Glomerular visceral epithelial cell (primary cell): ENCODE measurements around the gene LEPR.
"Not testable (repeated sequence)": the region's sequence is repeated elsewhere in the genome, so short reads cannot be mapped to it uniquely, and the experiment has no call there.

Experiments
- DNase-seq: peaks from one replicate; pipeline ENCODE4 v3.0.0-alpha.2; 2016; ENCODE audit errors: extremely low spot score

The LEPR gene, protein sequence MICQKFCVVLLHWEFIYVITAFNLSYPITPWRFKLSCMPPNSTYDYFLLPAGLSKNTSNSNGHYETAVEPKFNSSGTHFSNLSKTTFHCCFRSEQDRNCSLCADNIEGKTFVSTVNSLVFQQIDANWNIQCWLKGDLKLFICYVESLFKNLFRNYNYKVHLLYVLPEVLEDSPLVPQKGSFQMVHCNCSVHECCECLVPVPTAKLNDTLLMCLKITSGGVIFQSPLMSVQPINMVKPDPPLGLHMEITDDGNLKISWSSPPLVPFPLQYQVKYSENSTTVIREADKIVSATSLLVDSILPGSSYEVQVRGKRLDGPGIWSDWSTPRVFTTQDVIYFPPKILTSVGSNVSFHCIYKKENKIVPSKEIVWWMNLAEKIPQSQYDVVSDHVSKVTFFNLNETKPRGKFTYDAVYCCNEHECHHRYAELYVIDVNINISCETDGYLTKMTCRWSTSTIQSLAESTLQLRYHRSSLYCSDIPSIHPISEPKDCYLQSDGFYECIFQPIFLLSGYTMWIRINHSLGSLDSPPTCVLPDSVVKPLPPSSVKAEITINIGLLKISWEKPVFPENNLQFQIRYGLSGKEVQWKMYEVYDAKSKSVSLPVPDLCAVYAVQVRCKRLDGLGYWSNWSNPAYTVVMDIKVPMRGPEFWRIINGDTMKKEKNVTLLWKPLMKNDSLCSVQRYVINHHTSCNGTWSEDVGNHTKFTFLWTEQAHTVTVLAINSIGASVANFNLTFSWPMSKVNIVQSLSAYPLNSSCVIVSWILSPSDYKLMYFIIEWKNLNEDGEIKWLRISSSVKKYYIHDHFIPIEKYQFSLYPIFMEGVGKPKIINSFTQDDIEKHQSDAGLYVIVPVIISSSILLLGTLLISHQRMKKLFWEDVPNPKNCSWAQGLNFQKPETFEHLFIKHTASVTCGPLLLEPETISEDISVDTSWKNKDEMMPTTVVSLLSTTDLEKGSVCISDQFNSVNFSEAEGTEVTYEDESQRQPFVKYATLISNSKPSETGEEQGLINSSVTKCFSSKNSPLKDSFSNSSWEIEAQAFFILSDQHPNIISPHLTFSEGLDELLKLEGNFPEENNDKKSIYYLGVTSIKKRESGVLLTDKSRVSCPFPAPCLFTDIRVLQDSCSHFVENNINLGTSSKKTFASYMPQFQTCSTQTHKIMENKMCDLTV

GRCh38 chr1:65420590-65421350 lies at the start of gene LEPR, which contains the start of gene LEPROT:
LEPR (plus strand) TSS chr1:65420668; CDS start chr1:65565566, 144,898 bp downstream.
LEPROT (plus strand) TSS chr1:65420668; CDS start chr1:65420725, 57 bp downstream.
- DNase-seq: no peak

DNA sequence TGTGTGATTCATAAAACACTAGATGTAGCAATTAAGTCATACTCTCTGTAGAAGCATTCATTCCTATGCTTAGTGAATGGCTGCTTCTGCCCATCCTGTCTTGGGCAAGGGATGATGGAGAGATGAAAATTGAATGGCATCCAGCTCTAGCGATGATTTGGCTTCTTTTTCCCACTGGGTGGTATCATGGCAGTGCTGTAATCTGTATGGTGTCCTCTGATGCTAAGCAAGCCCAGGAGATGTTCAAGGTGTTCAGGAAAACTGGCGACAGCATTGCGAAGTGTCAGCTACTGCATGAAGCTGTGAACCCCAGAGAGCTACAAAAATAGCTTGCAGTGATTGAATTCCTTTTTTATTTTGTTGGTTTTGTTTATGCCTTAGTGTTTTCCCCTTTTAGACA lies 48.9 kb upstream of the LEPR start:
- no peak for DNase-seq

DNA sequence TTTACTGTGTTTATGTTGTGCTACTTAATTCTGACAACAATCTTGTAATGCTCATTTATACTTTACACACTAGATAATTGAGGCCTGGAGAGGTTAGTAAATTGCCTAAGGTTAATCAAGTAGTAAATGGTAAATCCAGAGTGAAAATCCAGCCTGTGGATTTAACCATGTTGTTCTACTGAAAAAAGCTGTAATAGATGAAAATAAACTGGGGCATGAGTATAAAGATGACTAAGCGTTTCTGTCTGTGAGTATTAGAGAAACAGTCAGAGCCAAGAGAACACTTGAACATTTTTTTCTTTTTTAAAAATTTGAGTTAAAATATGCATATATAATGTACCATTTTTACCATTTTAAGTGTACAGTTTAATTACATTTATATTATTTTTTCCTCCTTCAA lies 47.9 kb upstream of the LEPR start:
- DNase-seq: no peak

GRCh38 chr1:65377496-65378246 lies 42.8 kb upstream of the LEPR start:
- no peak for DNase-seq

GRCh38 chr1:65378247-65378946 lies 42.1 kb upstream of the LEPR start:
- DNase-seq: no peak

DNA sequence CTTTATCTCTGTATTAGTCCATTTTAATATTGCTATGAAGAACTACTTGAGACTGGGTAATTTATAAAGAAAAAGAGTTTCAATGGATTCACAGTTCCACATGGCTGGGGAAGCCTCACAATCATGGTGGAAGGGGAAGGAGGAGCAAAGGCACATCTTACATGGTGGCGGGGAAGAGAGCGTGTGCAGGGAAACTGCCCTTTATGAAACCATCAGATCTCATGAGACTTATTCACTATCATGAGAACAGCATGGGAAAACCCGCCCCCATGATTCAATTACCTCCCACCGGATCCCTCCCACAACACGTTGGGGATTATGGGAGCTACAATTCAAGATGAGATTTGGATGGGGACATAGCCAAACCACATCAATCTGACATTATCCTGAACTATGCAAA lies 36.0 kb upstream of the LEPR start:
- DNase-seq: not testable (repeated sequence)

DNA sequence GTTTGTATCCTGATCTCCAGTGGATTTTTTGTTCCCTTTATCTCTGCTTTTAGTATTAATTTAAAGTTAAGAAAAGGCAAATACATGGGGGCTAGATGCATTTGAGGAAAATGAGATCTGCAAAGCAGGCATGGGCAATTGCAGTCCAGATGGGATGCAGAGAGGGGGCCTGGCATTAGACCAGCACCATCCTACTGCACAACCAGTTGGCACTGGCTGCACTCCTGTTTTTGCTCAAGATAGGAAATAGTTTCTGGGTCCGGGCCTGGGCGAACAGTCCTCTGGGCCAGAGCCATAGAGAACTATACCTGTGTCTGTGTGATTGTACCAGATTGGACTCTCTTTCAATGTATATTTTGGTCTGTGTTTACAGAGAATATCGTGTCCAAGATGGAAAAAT lies 34.0 kb upstream of the LEPR start:
- DNase-seq: no peak

DNA sequence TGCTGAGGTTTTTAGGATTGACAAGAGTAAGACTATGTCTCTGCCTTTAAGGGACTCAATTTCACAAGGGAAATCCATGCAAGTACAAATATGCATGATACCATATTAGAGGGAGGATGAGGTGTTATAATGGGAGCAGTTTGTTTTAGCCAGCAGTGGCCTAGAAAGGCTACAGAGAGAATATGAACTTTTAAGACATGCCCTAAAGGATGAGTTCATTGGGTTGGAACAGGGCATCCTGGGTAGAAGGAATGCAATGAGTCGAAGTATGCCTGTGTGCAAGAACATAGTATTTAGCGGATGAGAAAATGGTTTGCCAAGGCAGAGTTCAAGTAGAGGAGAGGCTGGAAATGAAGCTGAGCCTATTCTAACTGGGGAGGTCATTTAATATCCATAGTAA lies 32.6 kb upstream of the LEPR start:
- DNase-seq: no peak

GRCh38 chr1:65388908-65389695 lies 31.4 kb upstream of the LEPR start:
- no peak for DNase-seq

DNA sequence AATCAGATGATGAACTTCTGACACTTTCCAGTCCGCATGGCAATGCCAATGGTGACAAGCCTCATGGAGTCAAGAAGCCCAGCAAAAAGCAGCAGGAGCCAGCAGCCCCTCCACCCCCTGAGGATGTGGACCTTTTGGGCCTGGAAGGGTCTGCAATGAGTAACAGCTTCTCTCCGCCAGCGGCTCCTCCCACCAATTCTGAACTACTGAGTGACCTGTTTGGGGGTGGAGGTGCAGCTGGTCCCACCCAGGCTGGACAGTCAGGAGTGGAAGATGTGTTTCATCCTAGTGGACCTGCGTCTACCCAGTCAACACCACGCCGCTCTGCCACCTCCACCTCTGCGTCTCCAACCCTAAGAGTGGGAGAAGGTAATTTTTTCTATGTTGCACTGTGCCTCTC lies 28.0 kb upstream of the LEPR start:
- DNase-seq: no peak

- DNase-seq: peak; percentile 54
These were observed 27.1 kb upstream of the LEPR start for GRCh38 chr1:65393347-65393746.

DNA sequence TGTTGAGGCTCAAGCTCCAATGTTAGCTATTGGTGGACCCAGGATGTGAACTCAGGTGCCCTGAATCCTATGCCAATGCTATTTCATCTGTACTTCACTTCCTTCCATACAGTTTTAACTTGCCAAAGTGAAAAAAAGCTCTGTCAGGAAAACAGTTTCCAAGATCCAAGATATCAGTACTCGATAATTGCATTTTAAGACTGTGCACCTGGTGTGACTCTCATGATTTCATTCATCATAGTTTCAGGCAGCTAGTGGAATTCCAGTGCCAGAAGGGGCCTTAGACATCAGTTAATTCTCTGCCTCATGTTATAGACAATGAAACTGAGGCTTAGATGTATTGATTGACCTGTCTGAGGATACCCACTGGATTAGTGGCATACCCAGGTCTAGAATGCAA lies 26.5 kb upstream of the LEPR start:
- no peak for DNase-seq

DNA sequence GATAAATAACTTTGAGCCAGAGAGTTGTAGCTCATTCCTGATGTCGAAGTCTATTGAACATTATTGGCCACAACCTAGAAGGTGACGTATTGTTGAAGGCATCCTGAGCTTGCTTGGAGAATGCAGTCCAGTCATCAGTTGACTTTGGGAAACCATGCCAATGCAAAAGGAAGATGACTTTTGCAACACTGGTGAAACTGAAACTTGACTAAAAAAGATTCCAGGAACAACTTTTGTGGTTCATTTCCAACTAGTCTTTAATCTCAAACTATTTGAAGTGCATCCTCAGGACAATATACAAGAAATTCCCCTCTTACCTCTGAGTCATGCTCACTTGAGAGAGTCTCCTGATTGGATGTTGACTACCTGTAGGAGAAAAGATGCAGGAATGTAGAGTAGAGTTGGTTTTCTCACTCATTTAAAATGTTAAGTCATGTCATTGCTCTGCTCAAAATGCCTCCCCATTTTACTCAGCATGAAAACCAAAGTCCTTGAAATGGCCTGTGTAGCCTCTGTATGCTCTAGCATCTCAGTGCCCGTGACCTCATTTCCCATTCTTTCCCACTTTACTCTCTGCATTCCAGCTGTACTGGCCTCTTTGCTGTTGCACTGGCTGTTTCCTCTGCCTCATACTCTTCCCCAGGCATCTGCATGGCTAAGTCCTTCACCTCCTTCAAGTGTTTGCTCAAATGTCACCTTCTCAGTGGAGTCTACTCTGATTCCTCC lies 24.4 kb upstream of the LEPR start:
- DNase-seq: peak; percentile 88

- no peak for DNase-seq
These were observed 22.4 kb upstream of the LEPR start for GRCh38 chr1:65398083-65398482.

DNA sequence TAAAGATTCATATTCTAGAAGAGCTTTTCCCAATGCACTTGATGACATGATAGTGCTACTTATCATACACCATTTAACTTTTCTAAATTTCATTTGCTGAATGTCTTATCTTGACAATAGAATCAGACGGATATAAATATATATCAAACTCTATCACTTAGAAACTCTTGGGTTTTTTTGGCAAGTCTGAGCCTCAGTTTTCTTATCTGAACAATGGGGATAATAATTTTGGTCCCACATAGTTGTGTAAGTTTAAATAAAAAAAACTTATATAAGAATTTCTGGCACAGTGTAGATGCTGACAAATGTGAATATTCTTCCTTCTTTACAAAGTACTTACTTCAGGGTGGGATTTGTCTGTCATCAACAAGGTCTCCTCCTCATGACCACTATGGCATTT lies 21.5 kb upstream of the LEPR start:
- no peak for DNase-seq

- no peak for DNase-seq
These were observed 18.9 kb upstream of the LEPR start for GRCh38 chr1:65401612-65402011.

DNA sequence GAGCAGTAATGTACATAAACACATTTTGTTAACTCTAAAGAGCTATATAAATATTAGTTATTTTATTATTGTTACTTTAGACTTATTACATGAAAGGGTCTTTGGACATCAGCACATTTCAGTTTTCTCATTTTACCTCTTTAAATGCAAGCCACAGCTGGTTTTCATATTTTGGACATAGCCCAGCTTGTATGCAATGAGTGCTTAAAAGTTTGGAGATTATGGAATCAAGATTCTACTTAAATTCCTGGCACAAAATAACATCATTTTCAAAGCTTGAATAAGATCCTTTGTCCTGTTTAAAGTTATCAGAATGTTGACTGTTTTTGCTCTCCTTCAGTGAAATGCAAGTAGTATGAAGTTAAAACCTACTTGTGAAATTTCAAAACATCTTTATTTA lies 15.5 kb upstream of the LEPR start:
- no peak for DNase-seq

GRCh38 chr1:65407877-65408276 lies 12.6 kb upstream of the LEPR start:
- peak; percentile 44 for DNase-seq

- DNase-seq: no peak
These were observed 11.2 kb upstream of the LEPR start for GRCh38 chr1:65409314-65409713.
